A549 treated with ZK216348 at 1 μM for 4 hours (cell line): ENCODE measurements around the gene STYX. TPM values are rescaled to one million over a fixed set of nuclear protein-coding genes. Genes with fewer than 3 reads are reported as not detected.

ENCODE experiments used
- total RNA-seq: library from RNA; stranded (reverse); fragments of 200-300 nt; extraction: Qiagen RNA extraction; gene quantifications from 5 replicates; pipeline ENCODE4 v1.2.3, GENCODE V29; 2022; ENCODE audit warnings: low read depth

Gene STYX
- total RNA-seq, result 2.9 to 6.1 TPM (median 5.3 TPM) in 5 replicates

GRCh38 chr14:52729925-52730708 lies at the start of gene STYX:
Gene STYX, plus strand, starts transcription at chr14:52730166. Its CDS starts 309 bp downstream, at chr14:52730475.

DNA sequence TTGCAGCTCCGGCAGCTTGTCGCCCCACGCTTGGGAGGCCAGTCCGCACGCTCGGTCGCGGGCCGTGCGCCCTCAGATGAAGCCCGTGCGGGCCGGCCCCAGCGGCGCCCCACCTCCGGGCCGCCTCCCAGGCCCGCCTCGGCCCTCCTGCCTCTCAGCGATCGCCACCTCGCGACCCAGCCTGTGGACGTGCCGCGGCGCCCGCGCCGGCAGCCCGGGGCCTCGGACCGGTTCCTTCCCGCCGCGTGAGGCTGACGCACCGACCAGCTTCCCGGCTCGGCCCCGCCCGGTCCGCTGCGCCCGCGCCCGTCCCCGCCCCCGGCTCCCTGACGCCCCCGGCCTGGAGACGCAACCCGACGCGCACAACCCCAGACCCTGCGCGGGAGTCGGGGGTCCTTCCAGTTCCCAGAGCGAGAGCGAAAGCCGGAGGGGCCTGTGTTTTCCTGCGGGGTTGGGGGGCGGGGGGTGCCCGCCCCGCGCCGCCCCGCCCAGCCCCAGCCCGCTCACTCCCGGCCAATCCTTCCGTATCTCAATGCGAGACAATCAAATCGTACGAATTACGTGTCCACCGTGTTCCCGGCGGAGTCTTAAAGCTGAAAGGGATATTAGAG lies 34.4 kb upstream of the STYX start, which contains the start of gene ERO1A:
ERO1A (minus strand) TSS at position 78 of the 611 bp plus-strand sequence; CDS start at position 1, 77 bp downstream.

DNA sequence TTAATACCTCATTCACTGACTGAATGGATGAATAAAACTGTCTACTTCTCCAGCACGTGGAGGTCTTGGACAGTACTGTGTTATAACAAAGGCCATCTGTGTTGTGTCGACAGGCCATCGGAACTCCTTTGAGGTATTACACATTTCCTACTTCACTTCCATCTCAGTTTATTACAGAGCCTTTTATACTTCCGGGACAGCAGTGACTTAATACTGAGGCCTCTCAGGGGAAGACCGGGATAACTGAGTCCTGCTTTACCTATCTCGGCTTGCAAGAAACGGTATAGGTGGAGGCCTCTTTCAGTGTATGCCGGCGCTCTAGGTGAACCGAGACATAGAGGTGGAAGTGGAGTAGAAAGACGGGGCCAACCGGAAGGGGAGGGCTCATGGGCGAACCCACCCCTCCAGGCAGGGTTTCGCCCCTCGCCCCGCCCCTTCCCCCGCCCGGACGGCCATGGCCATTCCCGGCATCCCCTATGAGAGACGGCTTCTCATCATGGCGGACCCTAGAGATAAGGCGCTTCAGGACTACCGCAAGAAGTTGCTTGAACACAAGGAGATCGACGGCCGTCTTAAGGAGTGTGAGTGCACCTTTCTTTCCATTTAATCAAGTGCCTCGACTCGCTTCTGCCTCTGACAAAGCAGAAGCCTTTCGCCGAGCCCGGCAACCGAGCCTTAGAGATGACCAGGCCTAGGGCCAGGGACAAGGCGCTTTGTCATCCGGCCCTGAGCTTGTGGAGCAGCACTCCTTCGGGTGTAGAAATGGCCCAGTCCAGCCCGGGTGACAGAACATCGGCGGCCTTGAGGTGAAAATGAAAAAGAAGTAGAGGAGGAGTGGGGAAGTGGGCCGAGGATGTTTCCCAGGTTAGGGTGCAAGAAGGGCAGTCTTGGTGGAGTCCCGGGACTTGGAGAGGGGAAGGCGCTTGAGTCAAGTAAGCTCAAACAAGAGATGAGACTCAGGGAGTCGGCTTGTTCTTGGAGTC lies 23.0 kb upstream of the STYX start, which contains the start of gene PSMC6:
PSMC6 (plus strand) TSS at position 477 of the 983 bp plus-strand sequence; CDS start at position 497, 20 bp downstream.

DNA sequence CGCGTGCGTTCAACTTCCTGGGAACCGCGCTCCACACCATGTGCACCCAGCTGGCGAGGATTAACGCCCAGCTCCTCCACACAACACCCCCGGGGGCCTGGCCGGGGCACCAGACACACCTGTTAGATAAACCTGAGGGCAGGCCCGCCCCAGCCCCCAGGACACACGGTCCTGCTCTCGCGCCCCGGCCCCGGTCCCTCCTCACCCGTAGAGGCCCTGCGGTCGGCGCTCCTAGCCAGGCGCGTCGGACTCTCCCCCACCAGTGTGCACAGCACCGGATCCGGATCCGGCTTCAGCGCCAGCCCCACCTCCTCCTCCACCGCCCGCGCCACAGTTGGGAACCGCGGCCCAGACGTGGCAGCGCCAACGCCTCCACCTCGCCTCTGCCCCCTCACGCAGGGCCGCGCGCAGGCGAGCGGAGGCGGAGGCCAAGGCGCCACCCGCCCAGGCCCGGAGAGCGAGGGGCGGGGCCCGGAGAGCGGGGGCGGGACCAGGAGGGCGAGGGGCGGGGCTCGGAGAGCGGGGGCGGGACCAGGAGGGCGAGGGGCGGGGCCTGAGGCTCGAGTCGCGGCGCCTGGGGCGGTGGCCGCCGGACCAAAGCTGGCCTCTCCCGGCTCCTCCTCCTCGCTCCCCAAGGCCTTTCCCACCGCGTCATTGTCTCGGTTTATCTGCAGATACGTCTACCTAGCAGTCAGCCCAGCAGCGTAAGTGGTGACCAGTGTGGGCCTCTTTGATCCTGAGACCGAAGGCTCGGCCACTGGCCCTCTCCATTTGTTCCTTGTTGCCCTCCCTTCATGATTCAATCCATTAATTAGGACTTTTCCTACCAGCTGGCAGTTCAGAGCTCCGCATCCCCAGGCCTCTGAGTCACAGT lies 61.5 kb downstream of the STYX start, which contains the start of gene GNPNAT1:
GNPNAT1 (minus strand) TSS at position 385 of the 874 bp plus-strand sequence. CDS start 6,957 bp downstream, outside the sequence.

Other genes with a start within 250 kb of the STYX start
- gene TXNDC16, start 177.7 kb upstream of the STYX start, total RNA-seq, result 0.78 to 1.4 TPM (median 1.0 TPM) in 5 replicates
- gene GPR137C, start 177.3 kb upstream of the STYX start, total RNA-seq, result 0.09 to 0.34 TPM (median 0.11 TPM) in 5 replicates
- 39.5 to 58.7 TPM (median 52.8 TPM) in 5 replicates for gene ERO1A, start 34.6 kb upstream of the STYX start, total RNA-seq
- 81.5 to 132 TPM (median 87.8 TPM) in 5 replicates for gene PSMC6, start 23.0 kb upstream of the STYX start, total RNA-seq
- gene GNPNAT1, start 61.4 kb downstream of the STYX start, total RNA-seq, result 32.9 to 52.9 TPM (median 47.6 TPM) in 5 replicates
- gene FERMT2, start 220.9 kb downstream of the STYX start, total RNA-seq, result 31.7 to 54.9 TPM (median 44.3 TPM) in 5 replicates